Measurements from ENCODE around the gene PAIP1. TPM values are rescaled to one million over a fixed set of nuclear protein-coding genes. Genes with fewer than 3 reads are reported as not detected.
A peak's percentile ranks its signal among the peaks of the same experiment; 100 is the strongest.

PAIP1 gene, protein sequence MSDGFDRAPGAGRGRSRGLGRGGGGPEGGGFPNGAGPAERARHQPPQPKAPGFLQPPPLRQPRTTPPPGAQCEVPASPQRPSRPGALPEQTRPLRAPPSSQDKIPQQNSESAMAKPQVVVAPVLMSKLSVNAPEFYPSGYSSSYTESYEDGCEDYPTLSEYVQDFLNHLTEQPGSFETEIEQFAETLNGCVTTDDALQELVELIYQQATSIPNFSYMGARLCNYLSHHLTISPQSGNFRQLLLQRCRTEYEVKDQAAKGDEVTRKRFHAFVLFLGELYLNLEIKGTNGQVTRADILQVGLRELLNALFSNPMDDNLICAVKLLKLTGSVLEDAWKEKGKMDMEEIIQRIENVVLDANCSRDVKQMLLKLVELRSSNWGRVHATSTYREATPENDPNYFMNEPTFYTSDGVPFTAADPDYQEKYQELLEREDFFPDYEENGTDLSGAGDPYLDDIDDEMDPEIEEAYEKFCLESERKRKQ
- 10 to 100 TPM; 57.2 to 59.3 TPM for total RNA-seq
- 40.4 TPM for polyA plus RNA-seq

DNA sequence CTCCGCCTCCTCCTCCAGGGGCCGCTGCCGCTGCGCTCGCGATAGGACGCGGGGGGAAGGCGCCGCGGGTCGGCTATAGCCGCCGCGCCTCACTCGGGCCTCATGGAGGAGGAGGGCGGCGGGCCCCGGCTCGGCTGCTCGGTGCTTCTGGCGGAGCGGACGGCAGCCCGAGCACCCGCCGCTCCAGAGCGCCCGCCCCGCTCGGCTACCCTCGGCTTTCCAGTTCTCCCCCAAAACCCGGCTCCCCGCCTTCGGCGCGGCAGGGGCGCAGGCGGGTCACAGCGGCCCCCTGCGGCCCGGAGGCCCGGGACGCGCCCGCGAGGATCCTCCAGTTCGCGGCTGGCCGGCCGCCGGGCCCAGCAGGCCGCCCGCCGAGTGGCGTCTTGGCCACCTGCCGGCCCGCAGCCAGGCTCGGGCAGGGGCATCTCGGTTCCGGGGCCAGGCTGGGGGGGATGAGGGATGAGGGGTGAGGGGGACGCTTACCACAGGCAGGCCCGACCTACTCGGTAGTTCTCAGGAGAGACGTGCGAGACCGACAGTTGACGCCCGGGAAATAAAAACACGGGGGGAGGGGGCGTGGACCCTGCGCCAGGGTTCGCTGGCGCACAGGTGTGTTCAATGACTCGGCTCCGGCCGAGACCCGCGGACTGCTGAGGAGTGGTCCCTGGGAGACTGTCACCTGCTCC lies at the start of gene PAIP1:
Gene PAIP1 (minus strand): TSS at position 221 of the 686 bp plus-strand sequence. CDS start 231 bp downstream, outside the sequence.
- peaks cover 14% of the 10 kb centered on the region for H3K36me3 ChIP-seq (ENCODE audit: insufficient read depth, low read length)
- H3K27ac ChIP-seq (ENCODE audit: low read depth, low read length) = peak within 1 kb of the TSS; percentile 81
- no peaks in the 10 kb centered on the region for H3K9me3 Mint-ChIP-seq
- H3K27me3 Mint-ChIP-seq = peaks cover 1 to 2% of the 10 kb centered on the region in 2 donors
- H3K4me1 Mint-ChIP-seq = peaks cover 10 to 20% (median 12%) of the 10 kb centered on the region in 3 donors
- peak within 1 kb of the TSS; percentile 97 to 99 (median 98) for H3K27ac Mint-ChIP-seq
- H3K4me3 ChIP-seq (ENCODE audit: low read length) = peak within 1 kb of the TSS; percentile 63
- peaks cover 0 to 13% (median 0%) of the 10 kb centered on the region in 3 donors for H3K36me3 Mint-ChIP-seq
- H3K4me1 ChIP-seq (ENCODE audit: insufficient read depth, low read length) = peaks cover 40% of the 10 kb centered on the region
- CTCF ChIA-PET = interaction anchor here (1.0 to 1.3 kb wide), 4 partner anchors 29 to 73 kb away, joined by 3 to 9 read pairs (median 5); partner anchors contain the start of gene TMEM267
- H3K4me3 Mint-ChIP-seq = peak within 1 kb of the TSS; percentile 91 to 96 (median 95)
- H3K27me3 ChIP-seq (ENCODE audit: insufficient read depth, low read length, poor library complexity, severe bottlenecking) = no peaks in the 10 kb centered on the region
- POLR2A ChIA-PET = interaction anchor here (0.6 to 3.2 kb wide), 5 partner anchors 42 to 436 kb away, joined by 3 to 49 read pairs (median 4); partner anchors contain the start of genes C5orf34, NNT and TMEM267
- no peaks in the 10 kb centered on the region for H3K9me3 ChIP-seq (ENCODE audit: low read length)
- DNase-seq = peak; percentile 73 to 90 (median 86)

DNA sequence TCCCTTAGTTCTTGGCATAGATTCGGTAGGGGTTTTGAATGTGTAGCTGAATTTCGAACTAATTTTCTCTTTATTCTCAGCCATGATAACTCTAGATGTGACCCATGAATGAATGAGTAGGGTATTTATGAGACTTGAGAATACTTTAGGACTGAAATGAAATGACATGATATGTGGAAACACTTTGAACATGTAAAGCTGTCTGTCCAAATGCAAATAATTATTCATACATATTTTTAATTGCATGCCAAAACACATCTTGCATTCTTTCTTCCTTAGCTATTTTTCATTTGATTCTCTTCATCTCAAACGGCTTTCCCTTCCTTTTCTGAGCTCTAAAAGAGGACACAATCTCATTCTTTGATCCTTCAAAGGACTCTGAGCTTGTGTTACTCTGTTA lies 49.5 kb upstream of the PAIP1 start:
- Mint-ChIP-seq H3K4me1 (peaks cover 53 to 82% (median 71%) of the 10 kb centered on the region in 3 donors), H3K36me3 (peaks cover 5 to 61% (median 15%) of the 10 kb centered on the region in 3 donors), H3K4me3 (peak overlapping the region in 1 of 7 donors; percentile 53), H3K27ac (peak overlapping the region in 5 of 8 donors; percentile 1 to 78 (median 38)), H3K27me3 (no peaks in the 10 kb centered on the region), H3K9me3 (no peaks in the 10 kb centered on the region)
- no peak overlapping the region for H3K4me3 ChIP-seq (ENCODE audit: low read length)
- no peaks in the 10 kb centered on the region for H3K27me3 ChIP-seq (ENCODE audit: insufficient read depth, low read length, poor library complexity, severe bottlenecking)
- POLR2A ChIA-PET = interaction anchor here (0.6 to 1.1 kb wide), 2 partner anchors 56 to 123 kb away, joined by 6 to 10 read pairs; partner anchors contain the start of gene TMEM267
- no peak for DNase-seq
- no peaks in the 10 kb centered on the region for H3K9me3 ChIP-seq (ENCODE audit: low read length)
- CTCF ChIA-PET = no interaction called here
- H3K4me1 ChIP-seq (ENCODE audit: insufficient read depth, low read length) = peaks cover 23% of the 10 kb centered on the region
- H3K36me3 ChIP-seq (ENCODE audit: insufficient read depth, low read length) = no peaks in the 10 kb centered on the region
- H3K27ac ChIP-seq (ENCODE audit: low read depth, low read length) = no peak overlapping the region

DNA sequence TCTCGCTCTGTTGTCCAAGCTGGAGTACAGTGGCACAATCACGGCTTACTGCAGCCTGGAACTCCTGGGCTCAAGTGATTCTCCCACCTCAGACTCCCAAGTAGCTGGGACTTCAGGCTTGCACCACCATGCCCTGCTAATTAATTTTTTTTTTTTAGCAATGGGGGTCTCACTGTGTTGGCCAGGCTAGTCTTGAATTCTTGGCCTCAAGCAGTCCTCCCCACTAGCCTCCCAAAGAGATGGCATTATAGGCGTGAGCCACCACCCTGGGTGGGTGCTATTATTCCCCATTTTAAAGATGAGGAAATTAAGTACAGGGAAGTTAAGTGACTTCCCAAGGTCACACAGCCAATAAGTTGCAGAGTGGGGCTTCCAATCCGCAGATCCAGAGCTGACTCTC lies 47.8 kb upstream of the PAIP1 start:
- Histone ChIP-seq H3K27me3 (ENCODE audit: insufficient read depth, low read length, poor library complexity, severe bottlenecking) (no peaks in the 10 kb centered on the region), H3K4me1 (ENCODE audit: insufficient read depth, low read length) (peaks cover 32% of the 10 kb centered on the region), H3K9me3 (ENCODE audit: low read length) (no peaks in the 10 kb centered on the region), H3K36me3 (ENCODE audit: insufficient read depth, low read length) (no peaks in the 10 kb centered on the region), H3K27ac (ENCODE audit: low read depth, low read length) (no peak overlapping the region), H3K4me3 (ENCODE audit: low read length) (no peak overlapping the region)
- POLR2A ChIA-PET = interaction anchor here (1.0 kb wide), 1 partner anchor 49 kb away, joined by 3 read pairs; no protein-coding TSS in a partner anchor
- no peaks in the 10 kb centered on the region for H3K27me3 Mint-ChIP-seq
- H3K4me3 Mint-ChIP-seq = peak overlapping the region; percentile 90 to 98 (median 91)
- DNase-seq = no peak
- peaks cover 50 to 76% (median 64%) of the 10 kb centered on the region in 3 donors for H3K4me1 Mint-ChIP-seq
- CTCF ChIA-PET = interaction anchor here (1.3 to 3.2 kb wide), 2 partner anchors 11 to 120 kb away, joined by 3 to 22 read pairs; partner anchors contain the start of gene TMEM267
- H3K36me3 Mint-ChIP-seq = peaks cover 5 to 46% (median 9%) of the 10 kb centered on the region in 3 donors
- H3K9me3 Mint-ChIP-seq = no peaks in the 10 kb centered on the region
- peak overlapping the region in 5 of 8 donors; percentile 36 to 95 (median 93) for H3K27ac Mint-ChIP-seq

DNA sequence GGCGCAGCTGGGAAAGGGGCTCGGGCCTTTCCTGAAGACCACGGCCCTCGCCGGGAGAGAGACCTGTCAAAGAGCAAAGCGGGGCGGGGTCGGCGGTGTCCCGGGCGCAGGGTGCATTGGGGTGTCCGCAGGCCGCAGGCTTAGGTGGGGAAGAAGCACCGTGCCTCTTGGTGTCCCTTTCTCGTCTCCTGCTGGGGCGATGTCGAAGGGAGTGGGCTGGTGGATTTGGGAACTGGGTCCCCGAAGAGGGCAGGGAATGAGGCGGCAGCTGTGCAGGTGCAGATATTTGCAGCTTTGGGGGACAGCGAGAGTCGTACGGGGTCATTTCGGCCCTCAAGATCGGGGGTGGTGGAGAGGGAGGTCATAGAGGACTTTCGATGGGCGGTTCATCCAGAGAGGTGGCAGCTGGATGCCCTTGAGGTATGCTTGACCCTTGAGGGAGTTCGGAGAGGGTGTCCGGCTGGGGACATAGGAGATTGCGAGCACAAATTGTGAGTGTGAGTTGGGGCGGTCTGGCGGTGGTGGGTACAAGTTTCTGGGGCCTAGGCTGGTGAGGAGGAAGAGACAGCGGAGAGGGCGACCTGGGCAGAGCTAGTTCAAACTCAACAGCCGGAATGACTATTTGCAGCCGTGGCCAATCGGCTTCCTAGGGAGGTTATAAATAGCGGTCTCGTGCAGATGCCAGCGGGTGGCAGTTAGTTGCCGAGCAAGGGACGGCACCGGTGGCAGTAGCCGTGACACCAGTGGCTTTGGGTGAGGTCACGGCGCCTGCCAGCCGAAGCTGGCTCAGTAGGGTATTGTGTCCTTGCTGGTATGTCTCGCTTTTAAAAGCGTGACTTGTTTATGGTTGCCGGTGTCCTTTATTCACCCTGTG lies 46.7 kb upstream of the PAIP1 start:
- Mint-ChIP-seq H3K4me3 (peak overlapping the region; percentile 90 to 98 (median 91)), H3K27ac (peak overlapping the region; percentile 88 to 97 (median 94)), H3K4me1 (peaks cover 53 to 70% (median 60%) of the 10 kb centered on the region in 3 donors), H3K27me3 (no peaks in the 10 kb centered on the region), H3K9me3 (no peaks in the 10 kb centered on the region), H3K36me3 (peaks cover 5 to 37% (median 9%) of the 10 kb centered on the region in 3 donors)
- H3K4me1 ChIP-seq (ENCODE audit: insufficient read depth, low read length) = peaks cover 32% of the 10 kb centered on the region
- H3K27ac ChIP-seq (ENCODE audit: low read depth, low read length) = peak overlapping the region; percentile 87
- peak overlapping the region; percentile 97 for H3K4me3 ChIP-seq (ENCODE audit: low read length)
- peak; percentile 58 to 85 (median 70) for DNase-seq
- H3K9me3 ChIP-seq (ENCODE audit: low read length) = no peaks in the 10 kb centered on the region
- POLR2A ChIA-PET = interaction anchor here (0.6 to 2.4 kb wide), 13 partner anchors 46 to 1699 kb away, joined by 3 to 33 read pairs (median 4); partner anchors contain the start of genes HMGCS1, RIMOC1, TMEM267 and ZNF131
- CTCF ChIA-PET = interaction anchor here (0.8 to 3.2 kb wide), 5 partner anchors 12 to 119 kb away, joined by 3 to 22 read pairs (median 4); partner anchors contain the start of gene TMEM267
- no peaks in the 10 kb centered on the region for H3K27me3 ChIP-seq (ENCODE audit: insufficient read depth, low read length, poor library complexity, severe bottlenecking)
- no peaks in the 10 kb centered on the region for H3K36me3 ChIP-seq (ENCODE audit: insufficient read depth, low read length)

DNA sequence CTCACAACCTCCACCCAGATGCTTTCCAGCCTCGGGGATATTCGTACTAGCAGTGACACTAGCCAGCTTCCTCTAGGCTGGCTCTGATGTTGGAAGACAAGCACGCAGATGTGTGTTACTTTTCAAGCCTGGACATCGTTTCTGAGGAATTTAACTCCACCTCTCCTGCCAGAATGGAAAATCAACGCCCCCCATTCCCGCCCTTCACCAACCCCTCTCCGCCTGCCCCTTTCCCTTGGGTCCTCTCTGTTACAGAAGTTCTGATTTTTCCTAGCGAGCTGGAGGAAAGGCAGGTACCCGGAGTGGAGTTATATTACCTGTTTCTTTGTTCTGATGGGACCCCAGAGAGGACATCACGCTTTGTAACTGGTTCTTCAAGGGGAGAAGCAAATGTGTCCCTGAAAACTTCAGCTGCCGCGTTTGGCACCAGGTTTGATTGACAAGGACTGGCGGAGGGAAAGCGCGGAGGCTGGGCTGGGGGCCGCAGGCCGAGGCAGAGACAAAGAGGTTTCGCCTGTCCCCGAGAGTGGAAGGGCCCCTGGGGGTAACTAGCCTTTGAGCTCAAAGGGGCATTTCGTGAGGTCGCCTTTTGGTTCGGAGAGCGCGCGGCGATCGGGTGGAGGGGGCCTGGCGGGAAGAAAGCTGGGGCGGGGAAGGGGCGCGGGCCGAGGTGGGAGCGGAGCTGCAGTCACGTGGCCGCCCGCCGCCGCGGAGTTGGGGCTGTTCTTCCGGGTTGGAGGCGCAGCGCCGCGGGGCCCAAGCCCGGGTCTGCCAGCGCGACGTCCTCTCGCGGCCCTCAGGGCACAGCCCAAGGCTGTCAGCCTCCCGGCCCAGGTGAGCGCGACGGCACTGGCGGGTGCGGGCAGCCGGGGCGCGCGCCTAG lies 45.8 kb upstream of the PAIP1 start, which contains the start of gene NNT:
Gene NNT (plus strand): TSS at position 720 of the 883 bp plus-strand sequence. CDS start 6,016 bp downstream, outside the sequence.
- H3K27ac ChIP-seq (ENCODE audit: low read depth, low read length) = peak within 1 kb of the TSS; percentile 87
- peaks cover 32% of the 10 kb centered on the region for H3K4me1 ChIP-seq (ENCODE audit: insufficient read depth, low read length)
- H3K36me3 Mint-ChIP-seq = peaks cover 5 to 32% (median 9%) of the 10 kb centered on the region in 3 donors
- H3K27ac Mint-ChIP-seq = peak within 1 kb of the TSS; percentile 89 to 99 (median 94)
- no peaks in the 10 kb centered on the region for H3K9me3 Mint-ChIP-seq
- peaks cover 54 to 68% (median 59%) of the 10 kb centered on the region in 3 donors for H3K4me1 Mint-ChIP-seq
- H3K27me3 Mint-ChIP-seq = peaks cover 0 to 2% of the 10 kb centered on the region in 2 donors
- ChIA-PET CTCF (interaction anchor here (0.8 to 3.2 kb wide), 5 partner anchors 11 to 289 kb away, joined by 4 to 22 read pairs (median 4); partner anchors contain the start of genes HMGCS1 and TMEM267), POLR2A (interaction anchor here (0.6 to 2.4 kb wide), 12 partner anchors 45 to 1699 kb away, joined by 3 to 33 read pairs (median 4); partner anchors contain the start of genes HMGCS1, RIMOC1 and TMEM267)
- no peaks in the 10 kb centered on the region for H3K27me3 ChIP-seq (ENCODE audit: insufficient read depth, low read length, poor library complexity, severe bottlenecking)
- peak within 1 kb of the TSS; percentile 90 to 98 (median 91) for H3K4me3 Mint-ChIP-seq
- DNase-seq = peak; percentile 73 to 86 (median 76)
- no peaks in the 10 kb centered on the region for H3K9me3 ChIP-seq (ENCODE audit: low read length)
- H3K36me3 ChIP-seq (ENCODE audit: insufficient read depth, low read length) = no peaks in the 10 kb centered on the region
- H3K4me3 ChIP-seq (ENCODE audit: low read length) = peak within 1 kb of the TSS; percentile 97
